Measurements from ENCODE around the gene CCDC78.

DNA sequence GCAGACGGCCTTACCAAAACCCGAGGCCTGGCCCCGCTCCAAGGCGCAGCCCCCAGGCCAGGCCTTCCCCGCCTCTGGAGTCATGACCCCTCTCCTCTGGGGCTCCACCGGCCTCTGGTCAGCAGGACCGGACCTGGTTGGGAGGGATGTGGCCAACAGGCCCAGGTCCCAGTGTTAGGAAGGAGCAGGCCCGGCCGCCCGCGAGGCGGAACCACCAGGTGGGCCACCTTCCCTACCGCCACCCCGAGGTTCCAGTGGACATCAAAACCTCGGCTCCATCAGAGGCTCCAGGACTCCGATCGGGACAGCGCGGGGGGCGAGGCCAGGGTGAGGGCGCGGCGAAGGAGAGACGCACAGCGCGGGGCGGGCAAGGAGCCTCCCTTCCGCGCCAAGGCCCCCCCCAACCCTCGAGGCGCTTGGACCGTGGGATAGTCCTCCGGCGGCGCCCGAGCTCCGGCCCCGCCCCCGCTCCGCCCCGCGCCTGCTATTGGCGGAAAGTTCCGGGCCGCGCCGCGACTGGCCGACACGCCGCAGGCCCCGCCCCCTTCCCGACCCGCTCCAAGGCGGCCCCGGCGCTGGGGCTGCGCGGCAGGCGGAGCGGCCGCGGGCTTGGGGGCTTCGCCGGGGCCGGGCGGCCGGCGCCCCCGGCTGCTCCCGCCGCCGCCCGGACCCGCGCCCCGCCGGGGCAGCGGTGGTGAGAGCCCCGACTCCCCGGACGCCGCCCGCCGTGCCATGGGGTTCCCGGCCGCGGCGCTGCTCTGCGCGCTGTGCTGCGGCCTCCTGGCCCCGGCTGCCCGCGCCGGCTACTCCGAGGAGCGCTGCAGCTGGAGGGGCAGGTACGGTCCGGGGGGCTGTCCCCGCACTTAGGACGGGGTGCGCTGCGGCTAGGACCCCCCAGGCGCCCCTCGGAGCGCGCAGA, 11.4 kb downstream of the CCDC78 start, which contains the start of gene METRN:
- TF ChIP-seq, protein P1, sequence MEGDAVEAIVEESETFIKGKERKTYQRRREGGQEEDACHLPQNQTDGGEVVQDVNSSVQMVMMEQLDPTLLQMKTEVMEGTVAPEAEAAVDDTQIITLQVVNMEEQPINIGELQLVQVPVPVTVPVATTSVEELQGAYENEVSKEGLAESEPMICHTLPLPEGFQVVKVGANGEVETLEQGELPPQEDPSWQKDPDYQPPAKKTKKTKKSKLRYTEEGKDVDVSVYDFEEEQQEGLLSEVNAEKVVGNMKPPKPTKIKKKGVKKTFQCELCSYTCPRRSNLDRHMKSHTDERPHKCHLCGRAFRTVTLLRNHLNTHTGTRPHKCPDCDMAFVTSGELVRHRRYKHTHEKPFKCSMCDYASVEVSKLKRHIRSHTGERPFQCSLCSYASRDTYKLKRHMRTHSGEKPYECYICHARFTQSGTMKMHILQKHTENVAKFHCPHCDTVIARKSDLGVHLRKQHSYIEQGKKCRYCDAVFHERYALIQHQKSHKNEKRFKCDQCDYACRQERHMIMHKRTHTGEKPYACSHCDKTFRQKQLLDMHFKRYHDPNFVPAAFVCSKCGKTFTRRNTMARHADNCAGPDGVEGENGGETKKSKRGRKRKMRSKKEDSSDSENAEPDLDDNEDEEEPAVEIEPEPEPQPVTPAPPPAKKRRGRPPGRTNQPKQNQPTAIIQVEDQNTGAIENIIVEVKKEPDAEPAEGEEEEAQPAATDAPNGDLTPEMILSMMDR (IDR thresholded peaks at IDR 0.05), result no peak
- no peak for TF ChIP-seq POLR2A (IDR thresholded peaks at IDR 0.05)
